HUES64 (cell line): Measurements from ENCODE around the gene MTA1.

Experiments
- H3K27ac ChIP-seq: 2 replicates; pipeline ENCODE4 v1.7.0; 2013; ENCODE audit warnings: low read depth, low read length, inconsistent platforms
- H3K27me3 ChIP-seq: 2 replicates; pipeline ENCODE4 v1.6.1; 2013; ENCODE audit warnings: mild to moderate bottlenecking, low read length; ENCODE audit not compliant: insufficient read depth
- H3K36me3 ChIP-seq: 2 replicates; pipeline ENCODE4 v1.6.1; 2013; ENCODE audit warnings: mild to moderate bottlenecking, low read length; ENCODE audit not compliant: insufficient read depth
- H3K4me1 ChIP-seq: 2 replicates; pipeline ENCODE4 v1.6.1; 2013; ENCODE audit warnings: mild to moderate bottlenecking, low read length, moderate library complexity; ENCODE audit not compliant: insufficient read depth
- H3K4me3 ChIP-seq: 2 replicates; pipeline ENCODE4 v1.5.1; 2013; ENCODE audit warnings: mild to moderate bottlenecking, low read length, moderate library complexity
- H3K9ac ChIP-seq: 2 replicates; pipeline ENCODE4 v1.6.1; 2013; ENCODE audit warnings: mild to moderate bottlenecking, low read depth, low read length
- H3K9me3 ChIP-seq: 2 replicates; pipeline ENCODE4 v1.6.1; 2013; ENCODE audit warnings: low read depth, low read length; ENCODE audit not compliant: insufficient read depth
- WGBS: fragments of 150-250, 120-280 bp; methylation state at CpG from one replicate; pipeline ENCODE4 v1.1.7; 2013; ENCODE audit warnings: missing lambda C conversion rate; 5-methylcytosine and 5-hydroxymethylcytosine counted together

Gene MTA1

DNA sequence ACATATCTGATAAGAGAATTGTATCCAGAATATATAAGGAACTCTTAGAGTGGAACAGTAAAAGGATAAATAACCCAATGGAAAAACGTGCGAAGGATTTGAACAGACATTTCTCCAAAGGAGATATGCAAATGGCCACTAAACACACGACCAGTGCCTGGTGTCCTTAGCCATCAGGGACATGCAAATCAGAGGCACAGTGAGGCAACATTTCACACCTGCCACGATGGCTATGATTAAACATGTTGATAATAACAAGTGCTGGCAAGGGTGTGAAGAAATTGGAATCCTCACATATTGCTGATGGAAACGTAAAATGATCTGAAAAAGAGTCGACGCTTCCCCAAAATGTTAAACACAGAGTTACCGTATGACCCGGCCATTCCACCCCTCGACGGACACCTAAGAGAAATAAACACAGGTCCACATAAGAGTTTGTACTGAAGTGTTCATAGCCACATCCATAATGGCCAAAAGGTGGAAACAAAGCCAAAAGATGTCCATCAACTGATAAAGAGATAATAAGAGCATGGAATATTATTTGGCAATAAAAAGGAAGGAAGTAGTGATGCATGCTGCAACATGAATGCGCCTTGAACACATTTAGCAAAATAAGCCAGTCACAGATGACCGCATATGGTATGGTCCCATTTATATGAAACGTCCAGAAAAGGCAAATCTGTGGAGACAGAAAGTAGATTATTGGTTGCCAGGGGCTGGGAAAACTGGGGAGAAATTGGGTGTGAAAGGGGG is 100.5 kb downstream of the MTA1 start:
- 74% methylated on average over 14 of the region's 14 CpGs for WGBS
- peaks cover 12% of the 10 kb centered on the region for H3K9me3 ChIP-seq
- H3K4me3 ChIP-seq = no peak overlapping the region
- H3K27ac ChIP-seq = no peak overlapping the region
- H3K9ac ChIP-seq = no peak overlapping the region
- H3K36me3 ChIP-seq = no peaks in the 10 kb centered on the region
- peaks cover 24% of the 10 kb centered on the region for H3K27me3 ChIP-seq
- no peaks in the 10 kb centered on the region for H3K4me1 ChIP-seq
